22Rv1 (cell line): Measurements from ENCODE around the gene TMTC2.

Experiments
- ZFX ChIP-seq: fragments of 450-650 bp; IDR thresholded peaks from 2 replicates; pipeline ENCODE4 v1.6.1; 2017; ENCODE audit warnings: antibody characterized with exemption, borderline replicate concordance
- TF ChIP-seq, protein P1 (sequence below): fragments of 450-650 bp; IDR thresholded peaks from 2 replicates; pipeline ENCODE4 v1.5.1; 2017; ENCODE audit warnings: mild to moderate bottlenecking

GRCh38 chr12:82746668-82747067 lies 60.0 kb downstream of the TMTC2 start:
- TF ChIP-seq, protein P1, sequence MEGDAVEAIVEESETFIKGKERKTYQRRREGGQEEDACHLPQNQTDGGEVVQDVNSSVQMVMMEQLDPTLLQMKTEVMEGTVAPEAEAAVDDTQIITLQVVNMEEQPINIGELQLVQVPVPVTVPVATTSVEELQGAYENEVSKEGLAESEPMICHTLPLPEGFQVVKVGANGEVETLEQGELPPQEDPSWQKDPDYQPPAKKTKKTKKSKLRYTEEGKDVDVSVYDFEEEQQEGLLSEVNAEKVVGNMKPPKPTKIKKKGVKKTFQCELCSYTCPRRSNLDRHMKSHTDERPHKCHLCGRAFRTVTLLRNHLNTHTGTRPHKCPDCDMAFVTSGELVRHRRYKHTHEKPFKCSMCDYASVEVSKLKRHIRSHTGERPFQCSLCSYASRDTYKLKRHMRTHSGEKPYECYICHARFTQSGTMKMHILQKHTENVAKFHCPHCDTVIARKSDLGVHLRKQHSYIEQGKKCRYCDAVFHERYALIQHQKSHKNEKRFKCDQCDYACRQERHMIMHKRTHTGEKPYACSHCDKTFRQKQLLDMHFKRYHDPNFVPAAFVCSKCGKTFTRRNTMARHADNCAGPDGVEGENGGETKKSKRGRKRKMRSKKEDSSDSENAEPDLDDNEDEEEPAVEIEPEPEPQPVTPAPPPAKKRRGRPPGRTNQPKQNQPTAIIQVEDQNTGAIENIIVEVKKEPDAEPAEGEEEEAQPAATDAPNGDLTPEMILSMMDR: no peak
- no peak for TF ChIP-seq ZFX
